Activated T-helper 17 cell treated with anti-CD3 and anti-CD28 coated beads, Interleukin-2, amount 50 U/mL, for 72 hours (primary cell): ENCODE measurements around the gene C1QTNF2. TPM values are rescaled to one million over a fixed set of nuclear protein-coding genes. Genes with fewer than 3 reads are reported as not detected.
A peak's percentile ranks its signal among the peaks of the same experiment; 100 is the strongest.

ENCODE experiments used
- ATAC-seq: fragments of 150-1000 bp; cut with Tn5 transposase; replicated peaks from 2 replicates; pipeline ENCODE4 v1.10.0; 2021; ENCODE audit warnings: mild to moderate bottlenecking, moderate library complexity
- H3K27ac Mint-ChIP-seq: one replicate; pipeline ENCODE4 v1.8.0; 2022; ENCODE audit warnings: mixed read lengths
- H3K27me3 Mint-ChIP-seq: one replicate; pipeline ENCODE4 v1.8.0; 2022; ENCODE audit warnings: mixed read lengths
- H3K36me3 Mint-ChIP-seq: one replicate; pipeline ENCODE4 v1.8.0; 2022; ENCODE audit warnings: low read depth, mild to moderate bottlenecking, mixed read lengths
- H3K4me1 Mint-ChIP-seq: one replicate; pipeline ENCODE4 v1.8.0; 2022; ENCODE audit warnings: mixed read lengths
- H3K4me3 Mint-ChIP-seq: one replicate; pipeline ENCODE4 v1.8.0; 2022; ENCODE audit warnings: mild to moderate bottlenecking, mixed read lengths
- H3K9me3 Mint-ChIP-seq: one replicate; pipeline ENCODE4 v1.8.0; 2022; ENCODE audit warnings: mixed read lengths
- total RNA-seq, 2 donors: library from RNA; stranded (reverse); gene quantifications; one replicate each; pipeline ENCODE4 v1.2.3, GENCODE V29; 2022

The C1QTNF2 gene
- total RNA-seq: not detected

- Mint-ChIP-seq H3K36me3 (no peaks in the 10 kb centered on the region), H3K27me3 (peaks cover 70% of the 10 kb centered on the region), H3K4me3 (peak within 1 kb of the TSS; percentile 52), H3K4me1 (peaks cover 12% of the 10 kb centered on the region), H3K27ac (no peak within 1 kb of the TSS), H3K9me3 (no peaks in the 10 kb centered on the region)
- peak; percentile 29 for ATAC-seq
Measured at GRCh38 chr5:160369990-160370712, at the start of gene C1QTNF2. Gene C1QTNF2 (minus strand): TSS chr5:160370626. CDS start chr5:160355011, 15,615 bp downstream.

- Mint-ChIP-seq H3K4me1 (peaks cover 53% of the 10 kb centered on the region), H3K27ac (peak overlapping the region; percentile 96), H3K4me3 (peak overlapping the region; percentile 93), H3K9me3 (no peaks in the 10 kb centered on the region), H3K36me3 (peaks cover 74% of the 10 kb centered on the region), H3K27me3 (no peaks in the 10 kb centered on the region)
- ATAC-seq: no peak
Measured at GRCh38 chr5:160420331-160420610, 49.8 kb upstream of the C1QTNF2 start.

GRCh38 chr5:160419458-160420330 lies 49.3 kb upstream of the C1QTNF2 start:
- peak overlapping the region; percentile 96 for H3K27ac Mint-ChIP-seq
- H3K4me3 Mint-ChIP-seq: peak overlapping the region; percentile 93
- no peak for ATAC-seq
- H3K9me3 Mint-ChIP-seq: no peaks in the 10 kb centered on the region
- peaks cover 49% of the 10 kb centered on the region for H3K4me1 Mint-ChIP-seq
- no peaks in the 10 kb centered on the region for H3K27me3 Mint-ChIP-seq
- H3K36me3 Mint-ChIP-seq: peaks cover 74% of the 10 kb centered on the region

GRCh38 chr5:160418561-160419457 lies 48.4 kb upstream of the C1QTNF2 start, which contains the start of gene SLU7:
Gene SLU7 (minus strand): TSS chr5:160419081. CDS start chr5:160415294, 3,787 bp downstream.
- peaks cover 74% of the 10 kb centered on the region for H3K36me3 Mint-ChIP-seq
- peak; percentile 75 for ATAC-seq
- H3K9me3 Mint-ChIP-seq: no peaks in the 10 kb centered on the region
- H3K4me1 Mint-ChIP-seq: peaks cover 42% of the 10 kb centered on the region
- H3K27me3 Mint-ChIP-seq: no peaks in the 10 kb centered on the region
- peak within 1 kb of the TSS; percentile 93 for H3K4me3 Mint-ChIP-seq
- peak within 1 kb of the TSS; percentile 96 for H3K27ac Mint-ChIP-seq

GRCh38 chr5:160399402-160400353 lies 29.3 kb upstream of the C1QTNF2 start, which contains the start of gene FAM200C:
Gene FAM200C (minus strand): TSS chr5:160400054. CDS start chr5:160395490, 4,564 bp downstream.
- Mint-ChIP-seq H3K27me3 (no peaks in the 10 kb centered on the region), H3K4me3 (peak within 1 kb of the TSS; percentile 86), H3K9me3 (no peaks in the 10 kb centered on the region), H3K36me3 (peaks cover 47% of the 10 kb centered on the region), H3K4me1 (peaks cover 8% of the 10 kb centered on the region), H3K27ac (peak within 1 kb of the TSS; percentile 90)
- ATAC-seq: peak; percentile 92

- peak overlapping the region; percentile 86 for H3K4me3 Mint-ChIP-seq
- H3K36me3 Mint-ChIP-seq: peaks cover 38% of the 10 kb centered on the region
- no peaks in the 10 kb centered on the region for H3K9me3 Mint-ChIP-seq
- no peak for ATAC-seq
- H3K4me1 Mint-ChIP-seq: peaks cover 8% of the 10 kb centered on the region
- peak overlapping the region; percentile 90 for H3K27ac Mint-ChIP-seq
- H3K27me3 Mint-ChIP-seq: no peaks in the 10 kb centered on the region
Measured at GRCh38 chr5:160398806-160399205, 28.4 kb upstream of the C1QTNF2 start.

GRCh38 chr5:160397492-160397891 lies 27.1 kb upstream of the C1QTNF2 start:
- Mint-ChIP-seq H3K27ac (no peak overlapping the region), H3K9me3 (no peaks in the 10 kb centered on the region), H3K36me3 (peaks cover 25% of the 10 kb centered on the region), H3K4me3 (no peak overlapping the region), H3K27me3 (no peaks in the 10 kb centered on the region), H3K4me1 (peaks cover 8% of the 10 kb centered on the region)
- ATAC-seq: no peak

GRCh38 chr5:160395111-160395510 lies 24.7 kb upstream of the C1QTNF2 start:
- no peaks in the 10 kb centered on the region for H3K27me3 Mint-ChIP-seq
- ATAC-seq: no peak

GRCh38 chr5:160390787-160391696 lies 20.6 kb upstream of the C1QTNF2 start:
- H3K4me3 Mint-ChIP-seq: no peak overlapping the region
- H3K9me3 Mint-ChIP-seq: peaks cover 12% of the 10 kb centered on the region
- no peaks in the 10 kb centered on the region for H3K36me3 Mint-ChIP-seq
- no peaks in the 10 kb centered on the region for H3K4me1 Mint-ChIP-seq
- ATAC-seq: no peak
- H3K27me3 Mint-ChIP-seq: no peaks in the 10 kb centered on the region
- no peak overlapping the region for H3K27ac Mint-ChIP-seq

More at GRCh38 chr5:160395111-160395510, 24.7 kb upstream of the C1QTNF2 start:
- H3K4me1 Mint-ChIP-seq: peaks cover 6% of the 10 kb centered on the region
- no peak overlapping the region for H3K4me3 Mint-ChIP-seq
- peaks cover 5% of the 10 kb centered on the region for H3K36me3 Mint-ChIP-seq
- no peaks in the 10 kb centered on the region for H3K9me3 Mint-ChIP-seq
- no peak overlapping the region for H3K27ac Mint-ChIP-seq

- H3K27me3 Mint-ChIP-seq: no peaks in the 10 kb centered on the region
- H3K4me1 Mint-ChIP-seq: no peaks in the 10 kb centered on the region
- H3K27ac Mint-ChIP-seq: no peak overlapping the region
- peaks cover 12% of the 10 kb centered on the region for H3K9me3 Mint-ChIP-seq
- H3K4me3 Mint-ChIP-seq: no peak overlapping the region
- ATAC-seq: no peak
- H3K36me3 Mint-ChIP-seq: no peaks in the 10 kb centered on the region
Measured at GRCh38 chr5:160387445-160387844, 17.0 kb upstream of the C1QTNF2 start.

- Mint-ChIP-seq H3K27ac (no peak overlapping the region), H3K36me3 (no peaks in the 10 kb centered on the region), H3K9me3 (peaks cover 12% of the 10 kb centered on the region), H3K4me1 (no peaks in the 10 kb centered on the region), H3K27me3 (no peaks in the 10 kb centered on the region), H3K4me3 (no peak overlapping the region)
- ATAC-seq: no peak
Measured at GRCh38 chr5:160385496-160385895, 15.1 kb upstream of the C1QTNF2 start.

GRCh38 chr5:160384681-160385080 lies 14.3 kb upstream of the C1QTNF2 start:
- H3K36me3 Mint-ChIP-seq: no peaks in the 10 kb centered on the region
- H3K4me1 Mint-ChIP-seq: no peaks in the 10 kb centered on the region

More at GRCh38 chr5:160384681-160385080, 14.3 kb upstream of the C1QTNF2 start:
- no peak for ATAC-seq
- Mint-ChIP-seq H3K9me3 (peaks cover 12% of the 10 kb centered on the region), H3K4me3 (no peak overlapping the region), H3K27ac (no peak overlapping the region), H3K27me3 (peaks cover 3% of the 10 kb centered on the region)
